Testis (tissue), 2 donors: ENCODE measurements around the gene SSX2IP.

Source experiments
- POLR2A ChIP-seq: fragments of 450-650 bp; IDR thresholded peaks from one replicate; pipeline ENCODE4 v1.6.1; 2017; ENCODE audit warnings: antibody characterized with exemption, mild to moderate bottlenecking, moderate library complexity
- TF ChIP-seq, protein P1 (sequence below), 3 experiments: fragments of 450-650 bp in 2 of 3; fragments of 200-600 bp in 1 of 3; sonication (generic) in 1 of 3; IDR thresholded peaks; one replicate each; pipeline ENCODE4 v1.5.1; 2016 to 2019; ENCODE audit warnings: antibody characterized with exemption in 3 of 3, mild to moderate bottlenecking in 2 of 3, moderate library complexity in 1 of 3

GRCh38 chr1:84693005-84693404 lies 2.7 kb upstream of the SSX2IP start:
- TF ChIP-seq, protein P1, sequence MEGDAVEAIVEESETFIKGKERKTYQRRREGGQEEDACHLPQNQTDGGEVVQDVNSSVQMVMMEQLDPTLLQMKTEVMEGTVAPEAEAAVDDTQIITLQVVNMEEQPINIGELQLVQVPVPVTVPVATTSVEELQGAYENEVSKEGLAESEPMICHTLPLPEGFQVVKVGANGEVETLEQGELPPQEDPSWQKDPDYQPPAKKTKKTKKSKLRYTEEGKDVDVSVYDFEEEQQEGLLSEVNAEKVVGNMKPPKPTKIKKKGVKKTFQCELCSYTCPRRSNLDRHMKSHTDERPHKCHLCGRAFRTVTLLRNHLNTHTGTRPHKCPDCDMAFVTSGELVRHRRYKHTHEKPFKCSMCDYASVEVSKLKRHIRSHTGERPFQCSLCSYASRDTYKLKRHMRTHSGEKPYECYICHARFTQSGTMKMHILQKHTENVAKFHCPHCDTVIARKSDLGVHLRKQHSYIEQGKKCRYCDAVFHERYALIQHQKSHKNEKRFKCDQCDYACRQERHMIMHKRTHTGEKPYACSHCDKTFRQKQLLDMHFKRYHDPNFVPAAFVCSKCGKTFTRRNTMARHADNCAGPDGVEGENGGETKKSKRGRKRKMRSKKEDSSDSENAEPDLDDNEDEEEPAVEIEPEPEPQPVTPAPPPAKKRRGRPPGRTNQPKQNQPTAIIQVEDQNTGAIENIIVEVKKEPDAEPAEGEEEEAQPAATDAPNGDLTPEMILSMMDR (IDR thresholded peaks at IDR 0.05), result no peak
- no peak for TF ChIP-seq POLR2A
